ENCODE data around the gene INHBB. TPM values are rescaled to one million over a fixed set of nuclear protein-coding genes. Genes with fewer than 3 reads are reported as not detected.

INHBB gene
- polyA plus RNA-seq, 1 donor from 2014 or later: not detected

GRCh38 chr2:120383191-120383590 lies 37.3 kb downstream of the INHBB start:
- TF ChIP-seq MXI1 (conservative IDR thresholded peaks at IDR 0.05; ENCODE audit: poor library complexity, severe bottlenecking): no peak
- TF ChIP-seq TAF1 (IDR thresholded peaks at IDR 0.05; ENCODE audit: low read depth): no peak
- no peak for TF ChIP-seq EP300 (conservative IDR thresholded peaks at IDR 0.05; ENCODE audit: poor library complexity, severe bottlenecking)
- Histone ChIP-seq H2AFZ (ENCODE audit: low read depth, low read length) (no peak overlapping the region), H3K27ac (ENCODE audit: low read length) (no peak overlapping the region), H3K36me3 (ENCODE audit: insufficient read depth, low read length) (no peaks in the 10 kb centered on the region), H3K4me2 (ENCODE audit: low read length) (no peak overlapping the region), H3K9me3 (ENCODE audit: low read length) (no peaks in the 10 kb centered on the region), H3K9ac (ENCODE audit: low read length) (no peak overlapping the region), H3F3A (ENCODE audit: insufficient read depth, low read length, poor library complexity, severe bottlenecking) (no peaks in the 10 kb centered on the region), H4K20me1 (ENCODE audit: insufficient read depth) (no peaks in the 10 kb centered on the region), H3K4me3 (ENCODE audit: low read length) (no peak overlapping the region), H3K27me3 (ENCODE audit: insufficient read depth, low read depth, low read length) (no peaks in the 10 kb centered on the region), H3K79me2 (replicated peaks; ENCODE audit: insufficient read depth, low read length) (no peaks in the 10 kb centered on the region), H3K9me2 (ENCODE audit: insufficient read depth, low read length) (no peaks in the 10 kb centered on the region)

GRCh38 chr2:120383631-120384340 lies 37.9 kb downstream of the INHBB start:
- Histone ChIP-seq H2AFZ (ENCODE audit: low read depth, low read length) (no peak overlapping the region), H4K20me1 (ENCODE audit: insufficient read depth) (no peaks in the 10 kb centered on the region), H3K79me2 (replicated peaks; ENCODE audit: insufficient read depth, low read length) (no peaks in the 10 kb centered on the region), H3K27ac (ENCODE audit: low read length) (no peak overlapping the region), H3K4me2 (ENCODE audit: low read length) (no peak overlapping the region), H3K9me2 (ENCODE audit: insufficient read depth, low read length) (no peaks in the 10 kb centered on the region), H3K9ac (ENCODE audit: low read length) (no peak overlapping the region), H3K9me3 (ENCODE audit: low read length) (no peaks in the 10 kb centered on the region), H3K36me3 (ENCODE audit: insufficient read depth, low read length) (no peaks in the 10 kb centered on the region), H3K27me3 (ENCODE audit: insufficient read depth, low read depth, low read length) (no peaks in the 10 kb centered on the region), H3F3A (ENCODE audit: insufficient read depth, low read length, poor library complexity, severe bottlenecking) (no peaks in the 10 kb centered on the region), H3K4me3 (ENCODE audit: low read length) (no peak overlapping the region)
- no peak for TF ChIP-seq REST (IDR thresholded peaks at IDR 0.05; ENCODE audit: borderline replicate concordance)

- H3K9ac ChIP-seq (ENCODE audit: low read length): no peak overlapping the region
- no peaks in the 10 kb centered on the region for H4K20me1 ChIP-seq (ENCODE audit: insufficient read depth)
- H3K9me3 ChIP-seq (ENCODE audit: low read length): no peaks in the 10 kb centered on the region
- no peak overlapping the region for H3K27ac ChIP-seq (ENCODE audit: low read length)
- no peaks in the 10 kb centered on the region for H3F3A ChIP-seq (ENCODE audit: insufficient read depth, low read length, poor library complexity, severe bottlenecking)
- H3K4me2 ChIP-seq (ENCODE audit: low read length): no peak overlapping the region
- H3K27me3 ChIP-seq (ENCODE audit: insufficient read depth, low read depth, low read length): no peaks in the 10 kb centered on the region
- no peak overlapping the region for H2AFZ ChIP-seq (ENCODE audit: low read depth, low read length)
- H3K79me2 ChIP-seq (replicated peaks; ENCODE audit: insufficient read depth, low read length): no peaks in the 10 kb centered on the region
- no peak overlapping the region for H3K4me3 ChIP-seq (ENCODE audit: low read length)
- TF ChIP-seq CTCF (IDR thresholded peaks at IDR 0.05; ENCODE audit: poor library complexity, severe bottlenecking): no peak
- no peaks in the 10 kb centered on the region for H3K36me3 ChIP-seq (ENCODE audit: insufficient read depth, low read length)
- no peaks in the 10 kb centered on the region for H3K9me2 ChIP-seq (ENCODE audit: insufficient read depth, low read length)
These were observed 38.8 kb downstream of the INHBB start for GRCh38 chr2:120384486-120385354.

Data from neural cell (in vitro differentiated cells).